GM18511 (cell line): ENCODE measurements around the gene CCKAR.
"Not testable (repeated sequence)": the region's sequence is repeated elsewhere in the genome, so short reads cannot be mapped to it uniquely, and the experiment has no call there.

Experiments used
- ATAC-seq: cut with Tn5 transposase; IDR thresholded peaks from one replicate; pipeline ENCODE4 v1.9.1; 2021; ENCODE audit warnings: mild to moderate bottlenecking, moderate library complexity; ENCODE audit not compliant: unreplicated experiment

The CCKAR gene, protein sequence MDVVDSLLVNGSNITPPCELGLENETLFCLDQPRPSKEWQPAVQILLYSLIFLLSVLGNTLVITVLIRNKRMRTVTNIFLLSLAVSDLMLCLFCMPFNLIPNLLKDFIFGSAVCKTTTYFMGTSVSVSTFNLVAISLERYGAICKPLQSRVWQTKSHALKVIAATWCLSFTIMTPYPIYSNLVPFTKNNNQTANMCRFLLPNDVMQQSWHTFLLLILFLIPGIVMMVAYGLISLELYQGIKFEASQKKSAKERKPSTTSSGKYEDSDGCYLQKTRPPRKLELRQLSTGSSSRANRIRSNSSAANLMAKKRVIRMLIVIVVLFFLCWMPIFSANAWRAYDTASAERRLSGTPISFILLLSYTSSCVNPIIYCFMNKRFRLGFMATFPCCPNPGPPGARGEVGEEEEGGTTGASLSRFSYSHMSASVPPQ

DNA sequence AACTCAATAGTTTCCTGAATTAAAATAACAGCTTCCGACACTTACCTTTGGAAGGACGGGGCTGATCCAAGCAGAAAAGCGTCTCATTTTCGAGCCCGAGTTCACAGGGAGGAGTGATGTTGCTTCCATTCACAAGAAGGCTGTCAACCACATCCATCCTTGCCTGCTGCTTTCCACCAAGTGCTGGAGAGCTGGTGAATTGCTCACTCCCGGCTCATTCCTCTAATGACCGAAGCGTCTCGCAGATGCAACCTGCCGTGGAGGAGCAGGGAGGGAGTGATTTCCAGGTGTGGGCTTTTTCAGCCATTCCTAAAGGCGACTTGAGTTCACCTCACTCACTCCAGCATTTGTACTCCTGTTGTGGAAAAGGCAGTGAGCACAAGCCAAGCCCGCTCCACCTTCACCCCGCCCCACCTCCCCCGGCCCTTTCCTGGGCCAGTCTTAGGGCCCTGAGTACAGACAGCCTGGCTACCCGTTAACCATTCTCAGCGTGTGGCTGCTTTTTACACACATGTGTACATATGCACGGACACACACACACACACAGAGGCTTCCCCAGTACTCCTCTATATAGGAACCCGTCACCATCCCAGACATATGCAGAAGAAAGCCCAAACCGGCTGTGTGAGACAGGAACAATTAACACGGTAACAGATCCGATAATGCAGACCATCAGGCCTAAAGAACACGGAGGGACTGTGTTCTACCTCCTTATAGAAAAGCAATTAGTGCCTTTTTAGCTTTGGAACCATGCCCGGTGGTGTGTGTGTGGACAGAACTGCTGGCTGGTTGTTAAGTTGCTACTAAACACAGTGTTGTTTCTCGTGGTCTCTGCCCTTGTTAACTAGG lies at the start of gene CCKAR:
Gene CCKAR (minus strand): TSS at position 374 of the 849 bp plus-strand sequence. CDS start 217 bp downstream, at position 157.
- ATAC-seq, result no peak

DNA sequence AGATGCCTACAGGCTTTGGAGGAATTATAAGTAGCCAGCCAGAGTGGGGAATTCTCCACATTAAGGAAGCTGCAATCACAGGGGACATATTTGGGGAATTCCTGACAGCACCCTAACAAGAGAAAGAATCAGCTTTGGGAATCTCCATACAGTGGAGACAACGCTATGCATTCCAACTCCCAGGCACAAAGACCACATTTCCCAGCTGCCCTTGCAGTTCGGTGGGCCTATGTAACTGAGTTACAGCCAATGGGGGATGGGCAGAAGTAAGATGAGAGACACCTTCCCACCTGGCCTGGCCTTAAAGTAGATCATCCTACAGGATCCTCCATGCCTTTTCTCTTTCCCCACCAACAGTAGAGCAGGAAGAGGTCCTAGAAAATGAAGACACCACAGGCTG lies 43.4 kb upstream of the CCKAR start:
- no peak for ATAC-seq

DNA sequence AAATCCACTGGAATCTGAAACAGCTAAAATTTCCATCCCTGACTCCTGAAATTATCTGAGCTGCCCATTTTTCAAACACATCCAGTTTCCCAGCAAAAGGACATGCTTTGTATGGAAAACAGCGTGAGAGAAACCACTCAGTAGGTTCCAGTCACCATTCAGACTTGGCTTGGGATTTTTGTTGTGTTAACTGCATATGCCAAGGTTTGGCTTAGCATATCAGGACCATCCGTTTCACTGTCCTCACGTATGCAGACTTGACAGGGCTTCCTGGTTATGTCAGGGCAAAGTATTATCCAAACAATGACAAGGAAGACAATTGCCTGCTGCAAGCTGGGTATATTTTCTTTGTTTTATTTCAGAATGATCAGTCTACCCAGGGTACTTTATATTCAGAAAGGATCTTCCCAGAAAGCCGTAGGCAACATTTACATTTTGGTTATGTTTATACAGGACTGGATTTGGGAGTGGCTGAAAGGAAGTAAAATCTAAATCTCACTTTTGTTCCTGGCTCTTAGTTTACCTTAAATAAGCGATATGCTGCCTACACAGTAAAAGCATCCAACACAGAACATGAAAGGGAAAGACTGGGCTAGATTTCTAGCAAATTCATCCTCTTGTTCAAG lies 41.3 kb upstream of the CCKAR start:
- no peak for ATAC-seq

DNA sequence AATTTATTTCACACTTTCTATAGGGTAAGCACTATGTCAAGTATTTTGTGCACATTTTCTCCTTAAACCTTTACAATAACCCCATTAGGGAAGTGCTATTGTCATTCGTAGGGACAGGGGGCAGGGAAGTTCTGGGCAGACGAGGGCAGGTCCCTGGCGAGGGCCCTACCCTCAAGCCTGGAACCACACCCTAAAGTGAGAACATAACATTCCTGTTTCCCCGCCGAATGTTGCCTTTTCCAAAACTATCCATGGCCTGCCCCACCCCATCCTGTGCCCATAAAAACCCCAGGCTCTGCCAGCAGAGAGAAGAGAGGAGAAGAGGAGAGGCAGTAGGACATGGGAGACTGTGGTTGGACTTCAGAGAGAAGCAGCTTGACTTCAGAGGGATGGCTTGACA lies 39.8 kb upstream of the CCKAR start:
- no peak for ATAC-seq

DNA sequence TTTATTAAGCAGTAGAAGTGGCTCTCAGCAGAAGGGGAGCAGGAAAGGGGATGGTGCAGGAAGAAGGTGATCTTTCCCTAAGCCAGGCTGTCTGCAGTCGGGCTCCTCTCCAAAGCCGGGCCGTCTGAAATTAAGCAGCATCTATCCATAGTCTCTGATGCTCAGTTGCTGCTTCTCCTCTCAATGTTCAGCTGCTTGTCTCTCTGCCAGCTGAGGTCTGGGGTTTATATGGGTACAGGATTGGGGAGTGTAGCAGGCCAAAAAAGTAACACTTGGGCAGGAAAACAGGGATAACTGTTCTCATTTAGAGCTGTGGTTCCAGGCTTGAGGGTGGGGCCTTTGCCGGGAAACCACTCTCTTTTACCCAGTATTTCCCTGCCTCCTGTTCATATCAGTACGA lies 39.2 kb upstream of the CCKAR start:
- no peak for ATAC-seq

DNA sequence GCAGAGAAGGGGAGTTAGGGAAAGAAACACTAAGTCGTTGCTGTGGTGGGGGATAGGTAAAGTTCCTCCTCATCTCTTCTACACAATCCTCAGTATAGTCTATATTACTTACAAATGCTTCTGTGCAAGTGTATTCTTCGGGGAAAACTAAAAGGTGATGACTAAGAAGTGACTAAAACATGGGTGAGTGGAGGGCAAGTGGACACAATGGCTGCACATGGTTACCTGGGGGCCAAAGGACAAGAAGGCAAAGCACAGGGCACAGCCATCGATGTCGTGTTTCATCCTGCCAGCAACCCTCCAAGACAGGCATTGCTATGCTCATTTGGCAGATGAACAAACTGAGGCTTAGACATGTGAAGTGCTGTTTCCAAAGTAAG lies 35.5 kb upstream of the CCKAR start:
- no peak for ATAC-seq

DNA sequence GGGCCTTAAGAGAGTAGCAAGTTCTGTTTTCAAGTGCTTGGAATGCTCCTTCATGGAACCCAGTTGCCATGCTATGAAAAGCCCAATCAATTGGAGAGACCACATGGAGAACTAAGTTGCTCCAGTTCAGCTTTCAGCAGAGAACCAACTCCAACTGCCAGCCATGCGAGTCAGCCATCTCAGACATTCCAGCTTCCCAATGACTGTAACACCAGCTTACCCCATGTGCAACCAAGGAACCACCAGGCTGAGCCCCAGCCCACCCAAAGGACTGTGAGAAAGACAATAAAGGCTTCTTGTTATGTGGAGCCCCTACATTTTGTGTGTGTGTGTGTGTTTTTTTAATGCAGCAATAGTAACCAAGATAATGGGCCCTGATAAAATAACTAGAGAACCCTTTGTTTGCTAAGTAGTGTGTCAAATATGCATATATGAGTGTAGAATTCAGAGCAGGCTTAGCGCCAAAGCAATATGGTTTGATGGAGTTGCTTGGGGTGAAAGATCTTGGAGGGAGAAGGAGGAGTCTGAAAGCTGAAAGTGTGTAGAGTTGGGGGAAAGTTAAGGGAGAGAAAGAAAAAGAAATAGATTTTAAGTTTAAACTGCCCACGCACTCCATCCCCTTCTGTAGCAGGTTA lies 35.0 kb upstream of the CCKAR start:
- no peak for ATAC-seq

DNA sequence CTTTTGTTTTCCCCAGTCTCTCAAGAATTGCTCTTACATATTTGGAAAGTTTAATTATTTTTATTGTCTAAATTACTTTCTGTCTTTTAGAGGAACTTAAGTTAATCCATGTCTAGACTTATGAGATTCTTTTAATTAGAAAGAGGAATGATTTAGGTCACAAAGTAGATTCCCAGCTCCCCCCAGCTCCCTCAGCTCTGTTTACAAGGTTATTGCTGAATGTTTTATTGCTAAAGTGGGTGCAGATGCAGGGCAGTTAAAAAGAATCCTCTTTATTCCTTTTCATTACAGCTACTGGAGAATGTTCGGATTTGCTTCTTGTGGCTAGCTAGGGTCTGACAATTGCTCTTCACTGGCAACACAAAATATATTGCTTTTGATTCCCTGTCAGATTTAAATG lies 33.7 kb upstream of the CCKAR start:
- ATAC-seq, result no peak

DNA sequence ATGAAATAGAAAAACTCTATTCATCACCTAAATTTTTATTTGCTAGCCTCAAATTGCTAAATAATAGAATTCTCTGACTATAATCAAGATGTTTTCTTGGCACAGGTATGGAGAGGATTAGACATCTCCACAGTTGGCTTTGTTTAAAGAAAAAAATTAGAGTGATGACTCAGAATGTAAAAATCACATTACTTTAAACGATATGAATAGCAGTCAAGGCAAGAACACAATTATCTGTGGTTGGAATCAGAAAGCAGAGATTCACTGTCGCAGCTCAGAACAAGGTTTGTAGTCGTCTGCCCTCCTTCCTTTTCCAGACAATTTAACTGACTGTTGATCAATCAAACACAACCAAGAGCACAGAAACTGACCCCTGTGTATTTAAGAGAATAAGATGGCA lies 32.2 kb upstream of the CCKAR start:
- ATAC-seq, result no peak

DNA sequence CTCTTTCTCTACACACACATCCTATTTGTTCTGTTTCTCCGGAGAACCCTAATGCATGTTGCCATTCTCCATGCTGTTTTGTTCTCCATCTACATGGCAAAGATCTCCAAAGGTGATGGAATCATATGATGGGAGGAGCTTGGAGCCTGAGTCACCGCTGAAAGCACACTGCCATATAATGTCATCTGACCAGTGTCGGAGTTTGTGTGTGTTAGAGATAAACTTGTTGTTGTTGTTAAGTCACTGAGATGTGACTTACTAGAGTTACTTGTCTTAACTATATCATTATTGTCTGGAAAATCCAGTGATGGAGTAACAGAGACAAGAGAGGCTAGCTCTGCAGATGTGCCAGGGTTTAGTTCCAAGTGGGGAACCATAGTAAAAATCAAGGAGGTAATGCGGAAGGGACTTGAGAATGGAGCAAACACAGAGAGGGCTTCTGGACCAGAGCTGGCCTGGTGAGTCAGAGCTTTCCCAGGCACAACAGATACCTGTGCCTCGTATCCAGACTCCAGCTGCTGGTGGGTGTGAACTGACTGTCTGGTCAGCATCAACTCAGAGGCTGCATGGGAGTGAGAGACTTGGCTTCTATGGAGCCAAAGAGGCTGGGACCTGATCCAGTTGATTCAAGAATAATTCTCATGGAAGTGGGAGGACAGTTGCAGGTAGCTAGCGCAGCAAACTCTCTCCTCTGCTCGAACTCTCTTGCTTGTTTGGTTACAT lies 30.6 kb upstream of the CCKAR start:
- no peak for ATAC-seq

DNA sequence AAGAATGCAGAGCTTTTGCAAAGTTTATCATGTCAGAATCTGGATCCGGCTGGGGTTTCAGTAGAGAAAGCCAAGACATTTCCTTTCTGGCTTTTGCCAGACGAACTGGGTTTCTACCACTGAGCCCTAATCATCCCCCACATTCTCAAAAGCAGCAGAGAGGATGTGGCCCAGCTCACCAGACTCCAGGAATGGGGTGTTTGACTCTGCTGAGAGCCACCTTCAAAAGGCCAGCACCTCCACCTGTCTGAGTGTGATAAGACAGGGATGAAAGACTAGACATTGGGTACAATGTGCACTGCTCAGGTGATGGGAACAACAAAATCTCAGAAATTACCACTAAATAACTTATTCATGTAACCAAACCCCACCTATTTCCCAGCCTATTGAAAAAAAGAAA lies 25.7 kb upstream of the CCKAR start:
- no peak for ATAC-seq

DNA sequence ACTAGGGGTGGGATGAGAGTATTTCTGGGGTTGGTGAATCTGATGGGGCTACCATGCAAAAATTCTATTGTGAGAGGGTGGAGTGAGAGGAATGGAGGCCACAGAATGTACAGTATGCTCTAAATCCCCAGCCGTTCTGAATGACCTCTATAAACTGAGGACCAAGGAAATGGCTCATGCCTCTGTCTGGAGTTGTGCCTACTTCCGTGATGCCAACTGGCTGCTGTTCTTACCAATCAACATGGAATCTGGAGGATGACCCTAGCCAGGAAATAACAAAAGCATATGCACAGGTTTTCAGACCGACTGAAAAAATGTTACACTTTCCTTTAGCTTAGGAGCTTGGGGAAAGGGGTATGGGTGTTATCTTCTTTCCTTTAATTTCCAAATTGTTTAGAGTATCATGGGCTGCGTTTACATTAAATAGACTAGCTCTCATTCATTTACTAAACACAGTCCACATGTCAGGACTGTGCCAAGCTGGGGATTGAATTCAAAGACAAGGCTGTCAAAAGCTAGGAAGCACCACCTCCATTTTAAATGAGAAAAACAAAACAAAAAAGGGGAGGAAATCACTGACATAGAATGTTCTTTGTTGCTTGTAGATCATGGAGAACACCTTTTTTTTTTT lies 20.2 kb upstream of the CCKAR start:
- ATAC-seq, result no peak

DNA sequence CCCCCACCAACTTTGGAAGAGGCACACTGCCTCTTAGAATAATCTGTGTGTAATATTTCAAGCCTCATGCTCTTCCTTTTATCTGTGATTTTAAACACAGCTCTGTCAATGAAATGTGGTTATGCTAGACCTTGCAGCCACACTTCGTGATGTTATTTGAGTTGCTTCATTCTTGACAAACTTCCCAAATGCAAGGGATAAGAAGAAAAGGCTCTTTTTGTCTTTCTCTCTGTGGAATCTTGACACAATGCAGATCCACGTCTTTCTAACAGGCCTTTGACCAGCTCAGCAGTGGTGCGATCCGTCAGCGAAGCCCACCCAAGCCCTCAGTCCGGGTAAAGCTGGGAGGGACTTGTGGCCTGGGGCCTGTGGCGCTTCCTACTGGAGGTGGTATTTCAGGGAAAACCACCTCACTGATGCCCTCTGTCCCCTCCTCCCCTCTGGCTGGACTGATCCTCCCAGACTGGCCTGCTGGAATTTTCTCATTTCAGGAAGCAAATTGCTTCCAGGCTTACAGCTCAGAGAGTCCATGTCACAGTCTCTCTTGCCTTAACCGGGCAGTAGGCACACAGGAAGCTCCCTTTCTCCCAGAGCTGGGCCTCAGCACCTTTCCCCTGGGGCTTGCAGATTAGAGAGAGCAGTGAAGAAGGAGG lies 19.5 kb upstream of the CCKAR start:
- no peak for ATAC-seq

DNA sequence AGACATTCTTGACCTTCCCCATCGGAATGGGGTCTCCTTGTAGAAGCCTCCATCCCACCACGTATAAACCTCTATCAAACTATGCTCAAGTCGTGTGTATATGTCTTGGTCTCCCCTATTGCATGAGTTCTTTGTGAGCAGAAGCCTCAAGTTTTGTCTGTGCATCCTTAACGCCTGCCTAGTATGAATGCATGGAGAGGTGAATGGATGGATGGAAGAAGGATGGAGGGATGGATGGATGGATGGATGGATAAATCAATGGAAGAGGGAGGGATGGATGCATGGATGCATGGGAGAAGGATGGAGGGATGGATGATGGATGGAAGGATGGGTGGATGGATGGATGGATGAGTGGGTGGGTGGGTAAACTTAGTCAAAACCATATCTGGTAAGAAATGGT lies 17.0 kb upstream of the CCKAR start:
- ATAC-seq, result no peak

DNA sequence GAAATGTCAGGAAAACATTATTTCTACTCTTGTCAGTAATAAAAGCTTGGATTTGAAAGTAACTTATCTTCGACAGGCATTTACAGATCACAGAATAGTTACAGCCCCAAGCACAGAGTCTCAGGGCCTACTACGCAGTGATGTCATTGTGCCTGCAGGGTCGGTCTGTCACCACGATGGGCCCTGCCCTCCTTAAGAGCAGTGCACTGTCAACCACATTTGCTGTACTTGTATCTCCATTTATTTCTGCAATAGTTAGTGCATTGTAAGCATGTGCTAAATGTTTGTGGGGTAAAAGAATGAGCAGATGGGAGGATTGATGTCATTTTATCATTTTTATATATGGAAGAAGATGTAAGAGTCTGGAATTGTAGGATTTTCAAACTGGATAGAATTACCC lies 13.6 kb upstream of the CCKAR start:
- no peak for ATAC-seq

DNA sequence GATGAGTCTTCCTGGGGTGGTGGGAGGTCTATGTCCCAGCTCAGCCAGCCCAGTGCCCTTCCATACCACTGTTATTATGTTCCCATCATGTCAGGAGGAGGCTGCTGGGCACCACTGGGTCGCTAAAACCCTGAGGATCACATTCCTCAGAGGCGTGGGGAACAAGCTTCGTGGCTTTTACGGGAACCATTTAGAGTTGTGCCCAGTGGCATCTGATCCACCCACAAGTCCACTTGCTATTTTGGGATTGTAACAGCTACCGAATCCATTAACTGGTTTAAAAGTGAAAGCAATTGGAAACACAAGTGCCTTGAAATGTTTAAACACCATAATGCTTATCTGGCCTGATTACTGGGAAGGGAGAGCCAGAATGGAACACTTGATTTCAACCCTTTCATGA lies 13.1 kb upstream of the CCKAR start:
- ATAC-seq, result no peak

DNA sequence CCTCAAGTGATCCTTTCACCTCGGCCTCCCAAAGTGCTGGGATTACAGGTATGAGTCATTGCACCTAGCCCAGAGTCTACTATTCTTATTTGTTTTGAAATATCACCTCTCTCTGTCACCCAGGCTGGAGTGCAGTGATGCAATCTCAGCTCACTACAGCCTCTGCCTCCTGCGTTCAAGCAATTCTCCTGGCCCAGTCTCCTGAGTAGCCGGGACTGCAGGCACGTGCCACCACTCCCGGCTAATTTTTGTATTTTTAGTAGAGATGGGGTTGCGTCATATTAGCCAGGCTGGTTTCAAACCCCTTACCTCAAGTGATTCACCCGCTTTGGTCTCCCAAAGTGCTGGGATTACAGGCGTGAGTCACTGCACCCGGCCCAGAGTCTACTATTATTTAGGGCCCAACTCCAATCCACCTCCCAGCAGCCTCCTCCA lies 10.3 kb upstream of the CCKAR start:
- not testable (repeated sequence) for ATAC-seq

DNA sequence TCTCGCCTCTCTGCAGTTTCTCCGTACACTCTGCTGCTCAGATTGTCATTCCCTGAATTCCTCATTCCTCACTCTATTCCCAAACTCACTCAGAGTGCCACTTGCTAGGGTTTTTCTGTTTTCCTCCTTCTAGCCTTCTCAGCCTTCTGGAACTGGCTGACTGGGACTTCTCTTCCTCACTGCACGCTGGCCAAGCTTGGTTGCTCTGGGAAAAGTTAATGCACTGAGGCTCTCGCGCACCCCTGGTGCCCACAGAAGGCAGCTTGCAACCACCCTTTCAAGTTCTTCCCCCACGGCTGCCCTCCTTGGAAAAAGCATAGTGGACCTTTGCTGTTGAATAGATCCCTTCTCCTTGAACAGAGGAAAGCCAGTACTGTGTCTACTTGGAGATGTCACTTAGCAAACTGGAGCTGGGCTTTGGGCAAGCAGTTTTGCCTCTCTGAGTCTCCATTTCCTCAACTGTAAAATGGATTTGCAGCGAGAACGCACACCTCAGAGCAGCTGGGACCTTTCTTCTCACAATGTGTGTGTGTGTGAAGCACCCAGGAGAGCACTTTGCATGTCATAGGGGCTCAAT lies 6.0 kb upstream of the CCKAR start:
- ATAC-seq, result no peak

DNA sequence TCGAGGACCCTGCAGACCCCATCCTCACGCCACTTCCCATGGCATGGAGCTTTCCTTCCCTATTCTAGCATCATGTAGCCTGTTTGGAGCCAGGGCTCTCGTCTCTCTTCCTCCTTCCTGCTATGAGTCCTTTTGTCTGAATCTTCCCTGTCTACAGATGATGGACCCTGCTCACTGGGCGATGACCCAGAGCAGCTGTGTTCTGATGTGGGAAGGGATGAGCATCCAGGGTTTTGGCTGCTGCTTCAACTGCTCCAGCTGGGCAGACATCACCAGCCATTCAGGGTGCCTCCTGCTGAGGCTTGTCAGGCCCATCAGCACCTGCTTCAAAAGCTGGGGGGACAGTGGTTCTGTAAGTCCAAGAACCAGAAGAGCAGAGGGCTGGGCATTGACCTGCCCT lies 3.2 kb upstream of the CCKAR start:
- ATAC-seq, result no peak
